GM12878 (cell line): ENCODE measurements around the gene HSD11B1L. TPM values are rescaled to one million over a fixed set of nuclear protein-coding genes. Genes with fewer than 3 reads are reported as not detected.

Source experiments
- BACH1 ChIP-seq: fragments of 450-650 bp; IDR thresholded peaks from 2 replicates; pipeline ENCODE4 v1.6.1; 2017; ENCODE audit warnings: mild to moderate bottlenecking, borderline replicate concordance
- CUX1 ChIP-seq: IDR thresholded peaks from 2 replicates; pipeline ENCODE4 v1.6.1; 2012; ENCODE audit warnings: improper control_type of control experiment, low read depth, low read length; ENCODE audit not compliant: insufficient replicate concordance
- EED ChIP-seq: sonication (generic); IDR thresholded peaks from 2 replicates; pipeline ENCODE4 v1.6.1; 2016; ENCODE audit warnings: antibody characterized with exemption, low read depth
- POLR2A ChIP-seq: IDR thresholded peaks from 2 replicates; pipeline ENCODE4 v1.6.1; 2011; ENCODE audit warnings: low read depth, mild to moderate bottlenecking, low read length
- RB1 ChIP-seq: fragments of 450-650 bp; formaldehyde crosslinking; IDR thresholded peaks from 2 replicates; pipeline ENCODE4 v1.6.1; 2017; ENCODE audit warnings: mild to moderate bottlenecking, borderline replicate concordance
- SREBF2 ChIP-seq: IDR thresholded peaks from 2 replicates; pipeline ENCODE4 v1.6.1; 2012; ENCODE audit warnings: mild to moderate bottlenecking, low read length
- TARDBP ChIP-seq: IDR thresholded peaks from 2 replicates; pipeline ENCODE4 v1.6.1; 2016; ENCODE audit warnings: borderline replicate concordance
- TBL1XR1 ChIP-seq: IDR thresholded peaks from 2 replicates; pipeline ENCODE4 v1.6.1; 2012; ENCODE audit warnings: low read depth, low read length, improper control_type of control experiment
- polyA plus RNA-seq, 11 experiments: library from polyadenylated mRNA; depleted of rRNA in 4 of 11; unstranded in 6 of 11; stranded (reverse) in 5 of 11; fragments of >200 nt; fragmentation: Nextera tagmentation in 4 of 11; fragmentation: Illumina TruSeq in 1 of 11; extraction: Ambion mirVana in 4 of 11; extraction: Trizol in 1 of 11; gene quantifications; 1 replicate in 1 of 11; 2 replicates in 10 of 11; pipeline versions ENCODE4 v1.2.1 to v1.2.3, GENCODE V29; 2011 to 2016; ENCODE audit warnings: inconsistent platforms in 2 of 11, missing spikeins in 2 of 11, low read depth in 1 of 11
- total RNA-seq, 4 experiments: library from RNA; depleted of rRNA in 3 of 4; stranded (reverse); fragments of >200 nt in 3 of 4; fragmentation: Illumina TruSeq in 1 of 4; extraction: Trizol in 1 of 4; gene quantifications; 2 replicates each; pipeline versions ENCODE4 v1.2.1 to v1.2.3, GENCODE V29; 2013 to 2021
- TF ChIP-seq, protein P1 (sequence below): IDR thresholded peaks from 2 replicates; pipeline ENCODE4 v1.6.1; 2011; ENCODE audit warnings: mild to moderate bottlenecking, low read depth, low read length, moderate library complexity; ENCODE audit not compliant: insufficient replicate concordance
- TF ChIP-seq, protein P2 (sequence below): IDR thresholded peaks from 2 replicates; pipeline ENCODE4 v1.6.1; 2012; ENCODE audit warnings: low read depth, low read length, improper control_type of control experiment

The HSD11B1L gene
- total and polyA plus RNA-seq, 10 of the 15 experiments (the other 5 are each of a cell fraction or from before 2014, with no cell fraction given) = 0.29 to 1.8 (median 1.1) TPM; not detected in 1

- TF ChIP-seq CUX1 = no peak
- no peak for TF ChIP-seq SREBF2
- TF ChIP-seq, protein P1, sequence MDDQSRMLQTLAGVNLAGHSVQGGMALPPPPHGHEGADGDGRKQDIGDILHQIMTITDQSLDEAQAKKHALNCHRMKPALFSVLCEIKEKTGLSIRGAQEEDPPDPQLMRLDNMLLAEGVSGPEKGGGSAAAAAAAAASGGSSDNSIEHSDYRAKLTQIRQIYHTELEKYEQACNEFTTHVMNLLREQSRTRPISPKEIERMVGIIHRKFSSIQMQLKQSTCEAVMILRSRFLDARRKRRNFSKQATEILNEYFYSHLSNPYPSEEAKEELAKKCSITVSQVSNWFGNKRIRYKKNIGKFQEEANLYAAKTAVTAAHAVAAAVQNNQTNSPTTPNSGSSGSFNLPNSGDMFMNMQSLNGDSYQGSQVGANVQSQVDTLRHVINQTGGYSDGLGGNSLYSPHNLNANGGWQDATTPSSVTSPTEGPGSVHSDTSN = no peak
- TF ChIP-seq, protein P2, sequence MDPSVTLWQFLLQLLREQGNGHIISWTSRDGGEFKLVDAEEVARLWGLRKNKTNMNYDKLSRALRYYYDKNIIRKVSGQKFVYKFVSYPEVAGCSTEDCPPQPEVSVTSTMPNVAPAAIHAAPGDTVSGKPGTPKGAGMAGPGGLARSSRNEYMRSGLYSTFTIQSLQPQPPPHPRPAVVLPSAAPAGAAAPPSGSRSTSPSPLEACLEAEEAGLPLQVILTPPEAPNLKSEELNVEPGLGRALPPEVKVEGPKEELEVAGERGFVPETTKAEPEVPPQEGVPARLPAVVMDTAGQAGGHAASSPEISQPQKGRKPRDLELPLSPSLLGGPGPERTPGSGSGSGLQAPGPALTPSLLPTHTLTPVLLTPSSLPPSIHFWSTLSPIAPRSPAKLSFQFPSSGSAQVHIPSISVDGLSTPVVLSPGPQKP = no peak
- no peak for TF ChIP-seq TARDBP
- TF ChIP-seq EED = no peak
- TF ChIP-seq RB1 = no peak
- 0 out of 2 replicates have a peak, but pooled peaks have one; percentile 16 for TF ChIP-seq BACH1
- no peak for TF ChIP-seq TBL1XR1
- no peak for TF ChIP-seq POLR2A
These were observed 767 bp upstream of the HSD11B1L start (continued) for GRCh38 chr19:5680084-5680436.
